Vagina (tissue), 2 donors: ENCODE measurements around the gene GRAMD1B.
"Not testable (repeated sequence)": the region's sequence is repeated elsewhere in the genome, so short reads cannot be mapped to it uniquely, and the experiment has no call there.

Source experiments
- POLR2A ChIP-seq, 2 donors: fragments of 450-650 bp; IDR thresholded peaks; one replicate each; pipeline ENCODE4 v1.6.1; 2017; ENCODE audit warnings: antibody characterized with exemption in 2 of 2, mild to moderate bottlenecking in 2 of 2, moderate library complexity in 2 of 2
- TF ChIP-seq, protein P1 (sequence below), 3 experiments: fragments of 450-650 bp in 2 of 3; fragments of 200-600 bp in 1 of 3; sonication (generic) in 1 of 3; IDR thresholded peaks; one replicate each; pipeline ENCODE4 v1.5.1; 2017 to 2019; ENCODE audit warnings: antibody characterized with exemption in 3 of 3, mild to moderate bottlenecking in 2 of 3, moderate library complexity in 2 of 3

DNA sequence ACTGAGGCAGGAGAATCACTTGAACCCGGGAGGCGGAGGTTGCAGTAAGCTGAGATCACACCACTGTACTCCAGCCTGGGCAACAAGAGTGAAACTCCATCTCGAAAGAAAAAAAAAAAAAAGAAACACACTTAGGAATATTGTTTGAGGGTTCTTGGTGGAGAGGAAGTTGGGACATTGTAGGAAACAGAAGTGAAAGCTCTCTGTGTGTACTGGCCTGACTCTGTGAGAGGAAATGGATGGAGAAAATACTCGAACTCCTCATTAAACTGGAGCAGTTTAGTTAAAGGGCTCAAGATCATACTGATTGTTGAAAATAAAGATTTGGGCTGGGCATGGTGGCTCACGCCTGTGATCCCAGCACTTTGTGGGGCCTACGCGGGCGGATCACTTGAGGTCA, 35.6 kb downstream of the GRAMD1B start:
- TF ChIP-seq, protein P1, sequence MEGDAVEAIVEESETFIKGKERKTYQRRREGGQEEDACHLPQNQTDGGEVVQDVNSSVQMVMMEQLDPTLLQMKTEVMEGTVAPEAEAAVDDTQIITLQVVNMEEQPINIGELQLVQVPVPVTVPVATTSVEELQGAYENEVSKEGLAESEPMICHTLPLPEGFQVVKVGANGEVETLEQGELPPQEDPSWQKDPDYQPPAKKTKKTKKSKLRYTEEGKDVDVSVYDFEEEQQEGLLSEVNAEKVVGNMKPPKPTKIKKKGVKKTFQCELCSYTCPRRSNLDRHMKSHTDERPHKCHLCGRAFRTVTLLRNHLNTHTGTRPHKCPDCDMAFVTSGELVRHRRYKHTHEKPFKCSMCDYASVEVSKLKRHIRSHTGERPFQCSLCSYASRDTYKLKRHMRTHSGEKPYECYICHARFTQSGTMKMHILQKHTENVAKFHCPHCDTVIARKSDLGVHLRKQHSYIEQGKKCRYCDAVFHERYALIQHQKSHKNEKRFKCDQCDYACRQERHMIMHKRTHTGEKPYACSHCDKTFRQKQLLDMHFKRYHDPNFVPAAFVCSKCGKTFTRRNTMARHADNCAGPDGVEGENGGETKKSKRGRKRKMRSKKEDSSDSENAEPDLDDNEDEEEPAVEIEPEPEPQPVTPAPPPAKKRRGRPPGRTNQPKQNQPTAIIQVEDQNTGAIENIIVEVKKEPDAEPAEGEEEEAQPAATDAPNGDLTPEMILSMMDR (IDR thresholded peaks at IDR 0.05), result not testable (repeated sequence)
- TF ChIP-seq POLR2A (IDR thresholded peaks at IDR 0.05), result not testable (repeated sequence)
